ENCODE results near the gene MAT2A.

DNA sequence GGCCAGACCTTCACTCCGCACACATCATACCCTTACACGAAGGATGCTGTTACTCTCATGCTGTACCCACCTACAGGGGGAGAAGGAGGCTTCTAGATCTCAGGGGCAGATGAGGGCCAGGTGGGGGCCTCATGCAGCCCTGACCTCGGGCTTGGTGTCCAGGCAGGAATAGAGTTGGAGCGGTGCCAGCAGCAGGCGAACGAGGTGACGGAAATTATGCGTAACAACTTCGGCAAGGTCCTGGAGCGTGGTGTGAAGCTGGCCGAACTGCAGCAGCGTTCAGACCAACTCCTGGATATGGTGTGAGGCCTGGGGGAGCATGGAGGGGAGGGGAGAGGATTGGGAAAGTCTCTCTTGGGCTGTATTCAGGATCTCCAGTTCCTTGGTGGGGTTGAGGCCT lies 52.6 kb downstream of the MAT2A start:
- TF ChIP-seq, protein P1, sequence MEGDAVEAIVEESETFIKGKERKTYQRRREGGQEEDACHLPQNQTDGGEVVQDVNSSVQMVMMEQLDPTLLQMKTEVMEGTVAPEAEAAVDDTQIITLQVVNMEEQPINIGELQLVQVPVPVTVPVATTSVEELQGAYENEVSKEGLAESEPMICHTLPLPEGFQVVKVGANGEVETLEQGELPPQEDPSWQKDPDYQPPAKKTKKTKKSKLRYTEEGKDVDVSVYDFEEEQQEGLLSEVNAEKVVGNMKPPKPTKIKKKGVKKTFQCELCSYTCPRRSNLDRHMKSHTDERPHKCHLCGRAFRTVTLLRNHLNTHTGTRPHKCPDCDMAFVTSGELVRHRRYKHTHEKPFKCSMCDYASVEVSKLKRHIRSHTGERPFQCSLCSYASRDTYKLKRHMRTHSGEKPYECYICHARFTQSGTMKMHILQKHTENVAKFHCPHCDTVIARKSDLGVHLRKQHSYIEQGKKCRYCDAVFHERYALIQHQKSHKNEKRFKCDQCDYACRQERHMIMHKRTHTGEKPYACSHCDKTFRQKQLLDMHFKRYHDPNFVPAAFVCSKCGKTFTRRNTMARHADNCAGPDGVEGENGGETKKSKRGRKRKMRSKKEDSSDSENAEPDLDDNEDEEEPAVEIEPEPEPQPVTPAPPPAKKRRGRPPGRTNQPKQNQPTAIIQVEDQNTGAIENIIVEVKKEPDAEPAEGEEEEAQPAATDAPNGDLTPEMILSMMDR (IDR thresholded peaks at IDR 0.05) = no peak
- no peak for TF ChIP-seq EZH2 (IDR thresholded peaks at IDR 0.05; ENCODE audit: borderline replicate concordance, insufficient read depth, low read depth, low read length, poor library complexity, severe bottlenecking)

Data from B cell (primary cell).